ENCODE results near the gene SYNGR3.
"Not testable (repeated sequence)": the region's sequence is repeated elsewhere in the genome, so short reads cannot be mapped to it uniquely, and the experiment has no call there.

SYNGR3 gene

DNA sequence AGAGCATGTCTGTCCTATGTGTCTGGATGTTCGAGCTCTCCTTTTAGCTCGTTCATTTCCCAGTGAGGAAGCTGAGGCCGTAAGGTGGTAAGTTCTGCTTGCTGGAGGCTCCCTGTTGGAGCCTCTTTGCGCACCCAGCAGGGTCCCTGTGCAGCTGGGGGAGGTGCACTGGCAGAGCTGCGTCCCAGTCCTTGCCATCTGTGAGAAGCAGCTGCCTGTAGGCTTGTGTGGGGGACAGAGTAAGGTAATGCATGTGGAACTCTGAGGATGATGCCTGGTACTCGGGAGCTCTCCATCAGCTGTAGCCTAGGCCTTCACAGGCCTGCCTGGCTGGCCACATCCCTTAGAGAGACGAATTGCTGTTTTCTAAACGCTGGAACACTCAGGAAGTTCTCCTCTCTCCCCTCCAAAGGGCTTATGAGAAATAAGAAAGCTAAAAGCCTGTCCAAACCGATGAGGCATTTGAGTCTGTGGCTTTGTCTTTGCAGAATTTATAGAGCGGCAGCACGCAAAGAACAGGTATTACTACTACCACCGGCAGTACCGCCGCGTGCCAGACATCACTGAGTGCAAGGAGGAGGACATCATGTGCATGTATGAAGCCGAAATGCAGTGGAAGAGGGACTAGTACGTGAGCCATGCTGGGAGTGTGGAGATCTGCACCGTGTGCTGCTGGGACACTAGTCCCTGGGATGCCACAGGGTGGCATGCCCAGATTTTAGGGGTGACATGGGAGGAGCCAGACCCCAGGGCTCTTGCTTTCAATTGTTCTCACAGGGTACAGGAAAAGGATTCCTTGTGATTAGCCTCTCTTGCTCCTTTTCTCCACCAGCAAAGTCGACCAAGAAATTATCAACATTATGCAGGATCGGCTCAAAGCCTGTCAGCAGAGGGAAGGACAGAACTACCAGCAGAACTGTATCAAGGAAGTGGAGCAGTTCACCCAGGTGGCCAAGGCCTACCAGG is 28.8 kb upstream of the SYNGR3 start:
- Histone ChIP-seq H3K9me3 (ENCODE audit: control insufficient read depth, low read length) (no peaks in the 10 kb centered on the region), H3K4me3 (ENCODE audit: extremely low read depth, insufficient read depth, low read length, poor library complexity, severe bottlenecking) (peak overlapping the region; percentile 90), H3K4me1 (ENCODE audit: control insufficient read depth, insufficient read depth, low read length, poor library complexity, severe bottlenecking) (peaks cover 28% of the 10 kb centered on the region), H3K36me3 (ENCODE audit: control insufficient read depth, insufficient read depth, low read length) (peaks cover 28% of the 10 kb centered on the region), H3K27ac (ENCODE audit: low read depth, low read length, severe bottlenecking) (peak overlapping the region; percentile 18)
- 52 to 62% methylated on average over 14 to 18 of the region's 20 CpGs for WGBS, 2 experiments (ENCODE audit: insufficient coverage in 2 of 2)

DNA sequence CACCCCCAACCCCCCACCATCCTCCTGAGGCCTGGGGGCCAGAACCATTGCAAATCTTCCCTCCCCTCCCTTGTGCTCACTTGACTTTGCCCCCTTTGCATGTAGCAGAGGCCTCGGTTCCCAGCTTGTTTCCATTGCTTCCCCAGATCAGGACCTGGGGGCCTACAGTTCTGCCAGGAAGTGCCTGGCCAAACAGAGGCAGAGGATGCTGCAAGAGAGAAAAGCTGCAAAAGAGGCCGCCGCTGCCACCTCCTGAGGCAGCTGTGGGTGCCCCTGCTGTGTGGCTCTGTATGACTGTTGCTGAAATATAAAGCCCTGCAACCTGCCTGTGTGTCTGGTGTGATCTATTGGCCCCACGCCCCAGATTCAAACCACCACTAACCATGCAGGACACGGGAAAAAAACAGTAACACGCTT is 28.1 kb upstream of the SYNGR3 start:
- no peak overlapping the region for H3K27ac ChIP-seq (ENCODE audit: low read depth, low read length, severe bottlenecking)
- peaks cover 28% of the 10 kb centered on the region for H3K36me3 ChIP-seq (ENCODE audit: control insufficient read depth, insufficient read depth, low read length)
- WGBS, 2 experiments (ENCODE audit: insufficient coverage in 2 of 2): 61 to 65% methylated on average over 6 of the region's 6 CpGs
- H3K9me3 ChIP-seq (ENCODE audit: control insufficient read depth, low read length): no peaks in the 10 kb centered on the region
- no peak overlapping the region for H3K4me3 ChIP-seq (ENCODE audit: extremely low read depth, insufficient read depth, low read length, poor library complexity, severe bottlenecking)
- H3K4me1 ChIP-seq (ENCODE audit: control insufficient read depth, insufficient read depth, low read length, poor library complexity, severe bottlenecking): peaks cover 29% of the 10 kb centered on the region

DNA sequence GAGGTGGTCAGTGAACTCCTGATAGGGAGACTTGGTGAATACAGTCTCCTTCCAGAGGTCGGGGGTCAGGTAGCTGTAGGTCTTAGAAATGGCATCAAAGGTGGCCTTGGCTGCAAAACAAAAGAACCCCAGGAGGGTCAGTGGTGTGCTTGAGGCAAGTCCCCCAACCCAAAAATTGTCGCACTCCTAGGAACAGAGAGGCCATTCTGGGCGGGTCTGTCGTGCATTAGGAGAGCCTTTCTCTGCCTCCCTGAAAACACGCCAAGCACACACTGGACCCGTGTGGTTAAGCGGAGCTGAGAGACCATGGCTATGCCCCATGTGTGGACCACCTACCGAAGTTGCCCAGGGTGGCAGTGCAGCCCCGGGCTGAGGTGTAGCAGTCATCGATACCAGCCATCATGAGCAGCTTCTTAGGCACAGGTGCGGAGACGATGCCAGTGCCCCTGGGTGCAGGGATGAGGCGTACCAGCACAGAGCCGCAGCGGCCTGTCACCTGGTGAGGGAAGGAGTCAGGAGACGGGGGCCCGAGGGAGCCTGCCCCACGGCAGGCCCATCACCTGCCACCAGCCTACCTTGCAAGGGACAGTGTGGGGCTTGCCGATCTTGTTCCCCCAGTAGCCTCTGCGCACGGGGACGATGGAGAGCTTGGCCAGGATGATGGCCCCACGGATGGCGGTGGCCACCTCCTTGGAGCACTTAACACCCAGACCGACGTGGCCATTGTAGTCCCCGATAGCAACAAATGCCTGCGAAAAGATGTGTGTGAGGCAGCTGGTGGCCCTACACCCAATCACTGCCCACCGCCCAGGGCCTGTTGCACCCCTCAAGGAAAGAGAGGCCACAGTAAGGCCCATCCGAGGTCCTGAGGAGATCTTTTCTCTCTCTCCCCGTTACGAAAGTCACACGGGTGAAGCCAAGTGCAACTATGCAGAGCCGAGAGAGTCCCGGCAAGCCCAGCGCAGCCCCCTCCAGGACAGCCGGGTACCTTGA is 27.3 kb upstream of the SYNGR3 start:
- 88 to 93% methylated on average over 18 to 24 of the region's 37 CpGs for WGBS, 2 experiments (ENCODE audit: insufficient coverage in 2 of 2)
- Histone ChIP-seq H3K36me3 (ENCODE audit: control insufficient read depth, insufficient read depth, low read length) (peaks cover 28% of the 10 kb centered on the region), H3K4me3 (ENCODE audit: extremely low read depth, insufficient read depth, low read length, poor library complexity, severe bottlenecking) (peak overlapping the region; percentile 96), H3K4me1 (ENCODE audit: control insufficient read depth, insufficient read depth, low read length, poor library complexity, severe bottlenecking) (peaks cover 29% of the 10 kb centered on the region), H3K27ac (ENCODE audit: low read depth, low read length, severe bottlenecking) (peak overlapping the region; percentile 36)
- H3K9me3 ChIP-seq (ENCODE audit: control insufficient read depth, low read length): not testable (repeated sequence)

DNA sequence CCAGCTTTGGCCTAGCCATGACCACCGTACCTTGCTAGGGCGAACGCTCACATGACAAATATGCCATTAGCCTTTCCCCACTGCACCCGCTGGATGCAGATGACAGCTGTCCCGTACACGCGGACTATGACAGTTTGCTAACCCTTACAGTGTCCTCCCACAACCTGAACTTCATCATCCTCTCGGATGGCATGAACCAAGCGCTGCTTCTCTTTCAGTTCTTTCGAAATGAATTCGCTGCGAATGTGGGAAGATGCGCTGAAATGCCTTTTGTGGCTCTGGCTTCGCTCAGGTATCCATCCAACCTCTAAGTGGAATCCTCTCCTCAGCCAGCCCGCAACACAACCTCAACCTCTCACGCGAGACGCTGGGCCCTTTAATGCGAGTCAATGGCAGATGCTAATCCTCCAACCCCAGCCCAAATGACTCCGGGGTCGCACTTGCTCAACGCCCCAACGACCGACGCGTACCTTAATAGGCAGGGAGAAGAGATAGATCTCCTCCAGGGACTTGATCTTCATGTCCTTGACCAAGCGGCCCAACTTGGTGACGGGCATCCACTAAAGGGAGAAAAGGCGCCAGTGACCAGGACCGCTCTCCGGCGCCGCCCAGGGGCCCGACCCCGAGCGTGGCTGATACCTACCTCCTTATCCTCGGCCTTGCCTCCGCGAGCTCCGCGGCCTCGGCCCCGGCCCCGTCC is 25.8 kb upstream of the SYNGR3 start:
- no peaks in the 10 kb centered on the region for H3K9me3 ChIP-seq (ENCODE audit: control insufficient read depth, low read length)
- H3K4me3 ChIP-seq (ENCODE audit: extremely low read depth, insufficient read depth, low read length, poor library complexity, severe bottlenecking): peak overlapping the region; percentile 96
- peaks cover 28% of the 10 kb centered on the region for H3K36me3 ChIP-seq (ENCODE audit: control insufficient read depth, insufficient read depth, low read length)
- 2 to 3% methylated on average over 25 to 31 of the region's 44 CpGs for WGBS, 2 experiments (ENCODE audit: insufficient coverage in 2 of 2)
- peaks cover 29% of the 10 kb centered on the region for H3K4me1 ChIP-seq (ENCODE audit: control insufficient read depth, insufficient read depth, low read length, poor library complexity, severe bottlenecking)
- H3K27ac ChIP-seq (ENCODE audit: low read depth, low read length, severe bottlenecking): peak overlapping the region; percentile 91

DNA sequence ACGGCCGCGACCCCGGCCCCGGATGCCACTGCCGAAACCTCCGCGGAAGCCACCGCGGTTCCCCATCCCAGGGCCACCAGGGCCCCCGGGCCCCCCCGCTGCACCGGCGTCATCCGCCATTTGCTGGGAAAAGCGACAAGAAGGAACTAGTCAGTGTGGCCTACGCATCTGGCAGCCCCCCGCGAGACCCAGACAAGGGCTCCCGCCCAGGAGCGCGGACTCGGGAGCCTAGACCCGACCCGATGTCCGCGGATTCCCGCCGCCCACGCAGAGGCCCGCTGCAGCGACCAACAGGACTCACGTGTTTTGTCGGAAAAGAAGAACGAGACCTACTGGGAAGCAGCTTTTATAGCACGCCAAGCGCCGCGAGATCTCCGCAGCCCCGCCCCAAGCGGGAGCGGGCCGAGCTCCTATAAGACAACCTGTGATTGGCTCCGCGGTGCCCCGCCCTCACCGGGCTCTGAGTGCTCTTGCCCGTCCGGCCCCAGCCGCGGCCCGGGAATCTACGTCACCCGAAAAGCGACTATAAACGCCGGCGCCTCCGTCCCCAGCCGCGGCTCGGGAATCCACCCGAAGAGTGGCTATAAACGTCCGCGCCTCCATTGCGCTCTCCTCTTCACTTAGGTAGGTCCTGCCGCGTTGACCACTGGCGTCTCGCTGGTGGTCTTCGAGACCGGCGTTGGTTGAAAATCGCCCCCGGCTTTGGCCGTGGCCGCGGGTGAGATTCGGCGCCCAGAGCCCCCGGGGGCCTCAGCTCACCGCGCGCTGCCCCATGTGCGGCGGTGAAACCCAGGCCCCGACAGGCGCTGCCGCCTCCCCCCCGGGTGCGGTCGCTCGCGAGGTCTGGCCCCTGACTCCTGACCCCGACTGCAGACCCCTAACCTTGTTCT is 25.0 kb upstream of the SYNGR3 start, which contains the start of gene RPS2:
Gene RPS2 (minus strand): TSS at position 321 of the 890 bp plus-strand sequence. CDS start 201 bp downstream, at position 120.
- H3K36me3 ChIP-seq (ENCODE audit: control insufficient read depth, insufficient read depth, low read length): peaks cover 28% of the 10 kb centered on the region
- peak within 1 kb of the TSS; percentile 96 for H3K4me3 ChIP-seq (ENCODE audit: extremely low read depth, insufficient read depth, low read length, poor library complexity, severe bottlenecking)
- WGBS, 2 experiments (ENCODE audit: insufficient coverage in 2 of 2): 0 to 1% methylated on average over 78 to 87 of the region's 97 CpGs
- peak within 1 kb of the TSS; percentile 91 for H3K27ac ChIP-seq (ENCODE audit: low read depth, low read length, severe bottlenecking)
- no peaks in the 10 kb centered on the region for H3K9me3 ChIP-seq (ENCODE audit: control insufficient read depth, low read length)
- H3K4me1 ChIP-seq (ENCODE audit: control insufficient read depth, insufficient read depth, low read length, poor library complexity, severe bottlenecking): peaks cover 29% of the 10 kb centered on the region

DNA sequence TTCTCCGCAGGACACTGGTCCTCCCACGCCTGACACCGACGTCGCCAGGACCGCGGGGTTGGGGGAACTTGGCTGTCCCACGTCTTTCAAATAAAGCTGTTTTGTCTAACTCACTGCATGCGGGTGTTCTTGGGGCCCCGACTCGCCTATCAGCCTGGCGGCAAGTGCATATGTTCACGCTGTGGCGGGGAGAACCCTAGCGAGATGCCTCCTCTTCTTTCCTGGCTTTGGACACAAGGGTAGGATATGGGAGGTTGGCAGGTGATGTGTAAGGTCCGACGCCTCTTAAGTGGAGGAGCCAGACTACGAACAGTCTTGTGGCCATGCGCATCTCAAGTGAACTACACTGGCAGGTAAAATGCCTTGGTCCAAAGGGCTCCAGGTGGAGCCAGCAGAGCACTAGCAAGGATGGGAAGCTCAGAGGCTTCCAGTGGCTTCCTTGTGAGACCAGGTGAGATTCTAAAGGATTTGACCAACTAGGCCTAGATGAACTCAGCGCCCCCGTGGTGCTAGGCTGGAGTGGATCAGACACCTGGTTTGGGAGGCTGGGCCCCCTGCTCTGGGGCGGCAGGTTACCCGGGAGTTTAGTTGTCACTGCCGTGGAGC is 24.3 kb upstream of the SYNGR3 start:
- Histone ChIP-seq H3K36me3 (ENCODE audit: control insufficient read depth, insufficient read depth, low read length) (peaks cover 28% of the 10 kb centered on the region), H3K4me1 (ENCODE audit: control insufficient read depth, insufficient read depth, low read length, poor library complexity, severe bottlenecking) (peaks cover 25% of the 10 kb centered on the region), H3K4me3 (ENCODE audit: extremely low read depth, insufficient read depth, low read length, poor library complexity, severe bottlenecking) (peak overlapping the region; percentile 96), H3K9me3 (ENCODE audit: control insufficient read depth, low read length) (no peaks in the 10 kb centered on the region), H3K27ac (ENCODE audit: low read depth, low read length, severe bottlenecking) (peak overlapping the region; percentile 91)
- WGBS, 2 experiments (ENCODE audit: insufficient coverage in 2 of 2): 26 to 27% methylated on average over 23 to 24 of the region's 24 CpGs

DNA sequence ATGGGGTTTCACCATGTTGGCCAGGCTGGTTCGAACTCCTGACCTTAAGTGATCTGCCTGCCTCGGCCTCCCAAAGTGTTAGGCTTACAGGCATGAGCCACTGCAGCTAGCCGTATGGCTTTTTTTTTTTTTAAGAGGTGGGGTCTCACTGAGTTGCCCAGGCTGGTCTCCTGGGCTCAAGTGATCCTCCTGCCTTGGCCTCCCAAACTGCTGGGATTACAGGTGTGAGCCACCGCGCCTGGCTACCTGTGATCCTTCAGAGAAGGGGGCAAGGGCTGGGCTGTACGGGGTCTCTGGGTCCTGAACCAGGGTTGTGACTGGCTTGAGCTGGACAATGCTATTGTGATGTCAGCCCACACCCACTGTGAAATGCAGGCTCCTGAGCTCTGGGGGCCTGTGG is 23.3 kb upstream of the SYNGR3 start, which contains the start of gene RNF151:
Gene RNF151 (plus strand): TSS at position 397 of the 400 bp plus-strand sequence. CDS start 26 bp downstream, outside the sequence.
- Histone ChIP-seq H3K36me3 (ENCODE audit: control insufficient read depth, insufficient read depth, low read length) (peaks cover 25% of the 10 kb centered on the region), H3K27ac (ENCODE audit: low read depth, low read length, severe bottlenecking) (no peak within 1 kb of the TSS), H3K4me1 (ENCODE audit: control insufficient read depth, insufficient read depth, low read length, poor library complexity, severe bottlenecking) (peaks cover 25% of the 10 kb centered on the region), H3K4me3 (ENCODE audit: extremely low read depth, insufficient read depth, low read length, poor library complexity, severe bottlenecking) (peak within 1 kb of the TSS; percentile 96), H3K9me3 (ENCODE audit: control insufficient read depth, low read length) (no peaks in the 10 kb centered on the region)
- WGBS, 2 experiments (ENCODE audit: insufficient coverage in 2 of 2): 87 to 100% methylated on average over 1 to 6 of the region's 6 CpGs

DNA sequence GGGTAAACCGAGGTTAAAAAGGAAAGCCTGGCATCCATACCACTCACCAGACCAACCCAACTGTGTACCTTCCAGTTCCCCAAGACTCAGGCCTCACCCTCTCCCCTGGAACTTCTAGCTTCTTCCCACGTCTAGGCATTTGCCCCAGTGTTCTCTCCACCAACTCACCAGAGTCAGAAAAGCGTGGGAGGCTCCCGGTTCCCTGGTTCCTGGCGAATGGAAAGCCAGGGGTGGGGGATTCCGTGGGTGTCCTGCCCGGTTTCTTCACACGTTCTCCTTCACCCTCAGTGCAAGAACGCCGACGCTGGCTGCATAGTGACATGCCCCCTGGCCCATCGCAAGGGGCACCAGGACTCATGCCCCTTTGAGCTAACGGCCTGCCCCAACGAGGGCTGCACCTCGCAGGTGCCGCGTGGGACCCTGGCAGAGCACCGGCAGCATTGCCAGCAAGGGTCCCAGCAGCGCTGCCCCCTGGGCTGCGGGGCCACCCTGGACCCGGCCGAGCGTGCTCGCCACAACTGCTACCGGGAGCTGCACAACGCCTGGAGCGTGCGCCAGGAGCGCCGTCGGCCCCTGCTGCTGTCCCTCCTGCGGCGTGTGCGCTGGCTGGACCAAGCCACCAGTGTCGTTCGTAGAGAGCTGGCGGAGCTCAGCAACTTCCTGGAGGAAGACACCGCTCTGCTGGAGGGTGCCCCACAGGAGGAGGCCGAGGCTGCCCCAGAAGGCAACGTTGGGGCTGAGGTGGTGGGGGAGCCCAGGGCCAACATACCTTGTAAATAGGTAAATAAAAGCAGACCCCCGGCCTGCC is 21.4 kb upstream of the SYNGR3 start:
- Histone ChIP-seq H3K27ac (ENCODE audit: low read depth, low read length, severe bottlenecking) (no peak overlapping the region), H3K4me1 (ENCODE audit: control insufficient read depth, insufficient read depth, low read length, poor library complexity, severe bottlenecking) (peaks cover 11% of the 10 kb centered on the region), H3K4me3 (ENCODE audit: extremely low read depth, insufficient read depth, low read length, poor library complexity, severe bottlenecking) (no peak overlapping the region), H3K36me3 (ENCODE audit: control insufficient read depth, insufficient read depth, low read length) (peaks cover 8% of the 10 kb centered on the region), H3K9me3 (ENCODE audit: control insufficient read depth, low read length) (no peaks in the 10 kb centered on the region)
- 94 to 96% methylated on average over 38 to 41 of the region's 41 CpGs for WGBS, 2 experiments (ENCODE audit: insufficient coverage in 2 of 2)

Measured in mesodermal cell (in vitro differentiated cells).